Right hindlimb (tissue), 1 donor: ENCODE measurements around the gene TADA1.
"Not testable (repeated sequence)": the region's sequence is repeated elsewhere in the genome, so short reads cannot be mapped to it uniquely, and the experiment has no call there.

Experiments used
- DNase-seq: peaks from one replicate; pipeline ENCODE4 v3.0.0-alpha.2; 2018

The TADA1 gene

GRCh38 chr1:166843322-166843721, 32.7 kb downstream of the TADA1 start:
- DNase-seq = no peak

- no peak for DNase-seq
Measured at GRCh38 chr1:166840309-166841274, 35.5 kb downstream of the TADA1 start.

- DNase-seq = peak; percentile 61
Measured at GRCh38 chr1:166839600-166840308, 36.3 kb downstream of the TADA1 start.

- DNase-seq = peak; percentile 92
Measured at GRCh38 chr1:166838766-166839599, 37.1 kb downstream of the TADA1 start, which contains the start of gene POGK. Gene POGK, plus strand, starts transcription at chr1:166839475. Its CDS starts 1,482 bp downstream, at chr1:166840957.

GRCh38 chr1:166836733-166837132, 39.3 kb downstream of the TADA1 start:
- DNase-seq = no peak

GRCh38 chr1:166829762-166830161, 46.3 kb downstream of the TADA1 start:
- DNase-seq = not testable (repeated sequence)

GRCh38 chr1:166827426-166827825, 48.6 kb downstream of the TADA1 start:
- no peak for DNase-seq

- no peak for DNase-seq
Measured at GRCh38 chr1:166822385-166822784, 53.7 kb downstream of the TADA1 start.

- no peak for DNase-seq
Measured at GRCh38 chr1:166819974-166820373, 56.1 kb downstream of the TADA1 start.

- no peak for DNase-seq
Measured at GRCh38 chr1:166814611-166815010, 61.5 kb downstream of the TADA1 start.

- no peak for DNase-seq
Measured at GRCh38 chr1:166813508-166814223, 62.4 kb downstream of the TADA1 start.

GRCh38 chr1:166811691-166812090, 64.4 kb downstream of the TADA1 start:
- DNase-seq = no peak

- no peak for DNase-seq
Measured at GRCh38 chr1:166808952-166809351, 67.1 kb downstream of the TADA1 start.
